ENCODE measurements around the gene BEND6. TPM values are rescaled to one million over a fixed set of nuclear protein-coding genes. Genes with fewer than 3 reads are reported as not detected.

BEND6 gene, protein sequence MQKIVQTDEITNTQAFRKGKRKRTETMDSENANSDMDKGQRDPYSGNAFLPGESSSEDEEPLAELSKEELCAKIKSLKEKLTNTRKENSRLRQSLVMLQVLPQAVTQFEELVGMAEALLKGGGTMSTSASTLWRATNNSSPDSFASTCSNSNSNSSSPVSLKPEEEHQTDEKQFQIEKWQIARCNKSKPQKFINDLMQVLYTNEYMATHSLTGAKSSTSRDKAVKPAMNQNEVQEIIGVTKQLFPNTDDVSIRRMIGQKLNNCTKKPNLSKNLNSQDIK
- total RNA-seq (ENCODE audit: low replicate concordance) = 15.3 and 34.8 TPM in 2 replicates

- DNase-seq (ENCODE audit: low read depth) = peak; percentile 78
- H3K4me3 ChIP-seq (ENCODE audit: low read depth, low read length) = peak within 1 kb of the TSS; percentile 88
- TF ChIP-seq CTCF (IDR thresholded peaks at IDR 0.05; ENCODE audit: insufficient read depth, low read length) = no peak
These were observed at the start of gene BEND6 for GRCh38 chr6:56954403-56955170. BEND6 (plus strand) TSS chr6:56955107; CDS start chr6:56981811, 26,704 bp downstream.

- DNase-seq (ENCODE audit: low read depth) = no peak
- no peak for TF ChIP-seq CTCF (IDR thresholded peaks at IDR 0.05; ENCODE audit: insufficient read depth, low read length)
- no peak overlapping the region for H3K4me3 ChIP-seq (ENCODE audit: low read depth, low read length)
These were observed 49.5 kb upstream of the BEND6 start for GRCh38 chr6:56905378-56905777.

DNA sequence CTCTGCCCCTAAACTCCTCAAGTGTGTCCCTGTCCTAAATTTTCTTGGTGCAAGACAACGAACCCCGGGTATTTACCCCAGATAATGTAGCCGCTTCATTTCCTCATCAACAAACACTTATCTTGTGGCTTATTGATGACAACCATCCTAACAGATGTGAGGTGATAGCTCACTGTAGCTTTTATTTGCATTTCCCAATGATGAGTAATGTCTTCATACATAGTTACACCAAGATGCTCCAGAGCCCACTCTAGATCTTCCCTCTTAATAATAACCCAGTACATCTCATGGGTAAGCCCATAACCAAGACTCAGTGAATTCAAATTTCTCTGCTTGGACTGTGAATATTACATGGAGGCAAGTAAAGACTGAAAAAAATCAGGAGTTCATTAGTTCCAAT is 48.2 kb upstream of the BEND6 start:
- no peak for DNase-seq (ENCODE audit: low read depth)
- no peak overlapping the region for H3K4me3 ChIP-seq (ENCODE audit: low read depth, low read length)
- no peak for TF ChIP-seq CTCF (IDR thresholded peaks at IDR 0.05; ENCODE audit: insufficient read depth, low read length)

DNA sequence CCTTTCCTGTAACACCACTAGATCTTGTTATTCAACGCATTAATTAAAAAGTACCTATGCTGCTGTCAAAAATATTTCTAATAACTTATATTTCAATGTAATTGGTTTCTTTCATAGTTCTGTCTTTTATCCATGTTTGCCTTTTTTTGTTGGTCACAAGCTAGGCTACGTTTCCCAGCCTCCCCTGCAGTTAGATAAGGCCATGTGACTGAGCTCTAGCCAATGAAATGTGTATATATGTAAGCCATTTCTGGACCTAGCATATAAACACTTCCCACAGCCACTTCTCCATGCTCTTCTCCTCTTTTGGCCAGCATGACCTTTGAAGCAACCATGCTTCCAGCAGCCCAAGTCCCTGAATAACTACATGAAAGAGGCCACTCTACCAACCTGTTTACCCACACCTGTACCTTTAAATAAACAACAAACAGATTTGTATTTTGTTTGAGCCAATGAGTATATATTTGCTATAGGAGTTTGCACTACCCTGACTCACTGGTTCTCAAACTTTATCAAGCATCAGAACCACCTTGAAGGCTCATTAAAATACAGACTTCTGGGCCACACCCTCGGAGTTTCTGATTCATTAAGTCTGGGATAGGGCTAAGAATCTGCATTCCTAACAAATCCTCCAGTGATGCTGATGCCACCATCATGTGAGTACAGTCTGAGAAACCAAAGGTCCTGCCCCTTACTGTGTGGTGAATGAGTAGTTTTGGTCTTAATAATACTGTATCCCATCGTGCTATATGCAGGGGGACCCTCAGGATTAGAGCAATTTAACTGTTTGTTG is 45.6 kb upstream of the BEND6 start:
- TF ChIP-seq CTCF (IDR thresholded peaks at IDR 0.05; ENCODE audit: insufficient read depth, low read length) = no peak
- H3K4me3 ChIP-seq (ENCODE audit: low read depth, low read length) = no peak overlapping the region
- no peak for DNase-seq (ENCODE audit: low read depth)

DNA sequence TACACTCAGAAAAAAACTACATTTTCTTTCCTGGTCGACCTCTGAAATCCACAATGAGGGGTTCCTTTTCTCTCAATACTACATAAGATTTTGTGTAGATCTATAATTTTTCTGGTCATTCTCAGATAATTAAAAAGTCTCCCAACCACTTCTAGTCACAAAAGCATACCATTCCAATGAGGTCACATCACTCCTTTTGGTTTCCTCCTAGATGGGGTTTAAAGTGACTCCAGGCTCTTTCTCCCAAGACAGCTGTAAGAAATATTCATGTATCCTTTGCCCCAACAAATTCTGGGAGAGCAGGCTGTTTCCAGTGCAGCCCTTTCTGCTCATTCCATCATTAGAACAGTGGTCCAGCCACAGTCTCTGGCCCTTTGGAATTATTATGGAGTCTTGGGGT is 43.1 kb upstream of the BEND6 start:
- TF ChIP-seq CTCF (IDR thresholded peaks at IDR 0.05; ENCODE audit: insufficient read depth, low read length) = no peak
- no peak overlapping the region for H3K4me3 ChIP-seq (ENCODE audit: low read depth, low read length)
- peak; percentile 78 for DNase-seq (ENCODE audit: low read depth)

DNA sequence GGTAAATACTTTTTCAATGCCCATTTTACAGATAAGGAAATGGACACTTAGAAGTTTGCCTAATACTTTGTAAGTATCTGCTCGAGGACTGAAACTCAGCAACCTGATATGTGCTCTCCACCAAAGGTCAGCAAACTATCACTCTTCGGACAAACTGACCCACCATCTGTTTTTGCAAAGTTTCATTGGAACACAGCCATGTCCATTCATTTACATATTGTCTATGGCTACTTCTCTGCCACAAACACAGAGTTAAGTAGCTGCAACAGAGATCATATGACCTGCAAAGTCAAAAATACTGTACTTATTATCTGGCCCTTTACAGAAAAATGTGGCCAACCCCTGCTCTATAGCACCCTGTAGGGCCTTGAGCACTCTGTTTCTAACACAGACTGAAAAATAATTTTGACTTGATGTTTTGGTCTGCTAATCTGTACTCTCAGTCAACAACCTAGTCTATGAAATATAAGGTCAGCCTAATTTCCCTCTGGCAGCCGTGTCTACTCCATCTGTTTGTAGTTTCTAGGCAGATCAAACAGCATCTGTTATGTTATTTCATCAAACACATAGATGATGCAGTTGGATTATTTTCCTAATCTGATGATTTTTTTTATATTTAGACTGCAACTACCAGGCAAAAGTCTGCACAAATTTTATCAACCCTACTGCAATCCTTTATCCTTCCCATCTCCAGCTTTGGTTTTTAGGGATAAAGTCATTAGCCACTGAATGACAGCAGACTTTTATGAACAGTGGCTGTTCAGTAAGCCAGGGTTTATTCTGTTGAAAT is 41.4 kb upstream of the BEND6 start:
- H3K4me3 ChIP-seq (ENCODE audit: low read depth, low read length) = no peak overlapping the region
- no peak for DNase-seq (ENCODE audit: low read depth)
- no peak for TF ChIP-seq CTCF (IDR thresholded peaks at IDR 0.05; ENCODE audit: insufficient read depth, low read length)

Measured in fibroblast of the aortic adventitia (primary cell).